ENCODE measurements around the gene MYO1E.

The MYO1E gene

DNA sequence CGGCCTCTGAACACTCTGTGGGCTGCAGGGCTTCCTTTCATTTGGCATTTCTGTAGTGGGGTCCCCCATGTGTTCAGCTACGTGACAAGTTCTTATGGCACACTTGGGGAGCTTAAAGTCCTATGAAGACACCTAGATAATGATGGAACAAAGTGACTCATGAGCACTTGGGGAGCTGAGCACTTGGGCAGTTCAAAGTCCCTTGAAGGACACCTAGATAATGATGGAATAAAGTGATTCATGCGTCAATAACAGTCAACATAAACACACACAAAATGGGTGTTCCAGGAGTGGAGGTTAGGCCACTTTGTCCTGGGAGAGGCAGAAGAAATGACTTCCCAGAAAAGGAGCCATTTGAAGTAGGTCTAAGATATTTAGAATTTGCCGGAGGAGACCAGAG is 99.4 kb downstream of the MYO1E start:
- H3F3A ChIP-seq (ENCODE audit: control insufficient read depth, insufficient read depth): no peaks in the 10 kb centered on the region

DNA sequence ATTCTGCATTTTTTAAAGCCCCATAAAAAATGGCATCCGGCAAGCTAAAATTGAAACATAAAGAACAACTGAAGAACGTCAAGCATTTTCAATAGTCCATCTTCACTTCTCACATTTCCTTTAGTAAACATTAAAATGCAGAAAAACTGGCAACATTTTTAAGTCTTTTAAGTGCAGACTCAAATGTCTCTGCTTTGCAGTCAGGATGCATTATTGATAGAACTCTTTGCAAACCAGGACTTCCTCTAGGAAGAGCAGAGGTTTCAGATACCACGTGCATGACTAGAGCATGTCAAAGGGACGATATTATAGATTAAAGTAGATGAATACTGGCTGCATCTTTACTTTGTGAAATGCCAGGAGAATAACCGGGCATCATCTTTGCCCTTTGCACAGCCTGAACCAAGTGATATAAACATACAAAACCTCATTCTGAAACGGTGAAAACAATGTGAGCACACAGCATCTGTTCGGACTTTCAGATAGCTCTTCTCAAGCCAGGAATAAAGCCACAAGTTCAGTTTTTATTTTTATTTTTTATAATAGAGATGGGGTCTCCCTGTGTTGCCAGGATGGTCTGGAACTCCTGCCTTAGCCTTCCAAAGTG is 101.0 kb downstream of the MYO1E start:
- no peak for TF ChIP-seq EZH2phosphoT487 (IDR thresholded peaks at IDR 0.05; ENCODE audit: borderline replicate concordance, low read length)
- TF ChIP-seq, protein P1, sequence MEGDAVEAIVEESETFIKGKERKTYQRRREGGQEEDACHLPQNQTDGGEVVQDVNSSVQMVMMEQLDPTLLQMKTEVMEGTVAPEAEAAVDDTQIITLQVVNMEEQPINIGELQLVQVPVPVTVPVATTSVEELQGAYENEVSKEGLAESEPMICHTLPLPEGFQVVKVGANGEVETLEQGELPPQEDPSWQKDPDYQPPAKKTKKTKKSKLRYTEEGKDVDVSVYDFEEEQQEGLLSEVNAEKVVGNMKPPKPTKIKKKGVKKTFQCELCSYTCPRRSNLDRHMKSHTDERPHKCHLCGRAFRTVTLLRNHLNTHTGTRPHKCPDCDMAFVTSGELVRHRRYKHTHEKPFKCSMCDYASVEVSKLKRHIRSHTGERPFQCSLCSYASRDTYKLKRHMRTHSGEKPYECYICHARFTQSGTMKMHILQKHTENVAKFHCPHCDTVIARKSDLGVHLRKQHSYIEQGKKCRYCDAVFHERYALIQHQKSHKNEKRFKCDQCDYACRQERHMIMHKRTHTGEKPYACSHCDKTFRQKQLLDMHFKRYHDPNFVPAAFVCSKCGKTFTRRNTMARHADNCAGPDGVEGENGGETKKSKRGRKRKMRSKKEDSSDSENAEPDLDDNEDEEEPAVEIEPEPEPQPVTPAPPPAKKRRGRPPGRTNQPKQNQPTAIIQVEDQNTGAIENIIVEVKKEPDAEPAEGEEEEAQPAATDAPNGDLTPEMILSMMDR (IDR thresholded peaks at IDR 0.05; ENCODE audit: low read depth, low read length, poor library complexity, severe bottlenecking): no peak
- Histone ChIP-seq H3K4me2 (ENCODE audit: low read length) (no peak overlapping the region), H3K9me2 (replicated peaks; ENCODE audit: control insufficient read depth, low read length) (no peaks in the 10 kb centered on the region), H4K20me1 (ENCODE audit: control insufficient read depth, insufficient read depth, low read depth, low read length) (no peaks in the 10 kb centered on the region), H3K4me3 (ENCODE audit: low read length) (no peak overlapping the region), H3K36me3 (ENCODE audit: control insufficient read depth, low read length) (no peaks in the 10 kb centered on the region), H3K79me2 (ENCODE audit: control insufficient read depth, low read length) (peaks cover 18% of the 10 kb centered on the region), H3K27ac (ENCODE audit: low read depth, low read length) (no peak overlapping the region), H3F3A (ENCODE audit: control insufficient read depth, insufficient read depth) (no peaks in the 10 kb centered on the region), H3K4me1 (ENCODE audit: control insufficient read depth, low read length) (peaks cover 9% of the 10 kb centered on the region), H3K9me3 (ENCODE audit: control insufficient read depth, insufficient read depth, low read length) (no peaks in the 10 kb centered on the region), H3K27me3 (ENCODE audit: control insufficient read depth, low read length) (no peaks in the 10 kb centered on the region)

More for the DNA sequence above, 99.4 kb downstream of the MYO1E start:
- H3K4me1 ChIP-seq (ENCODE audit: control insufficient read depth, low read length): peaks cover 9% of the 10 kb centered on the region
- no peak overlapping the region for H3K4me3 ChIP-seq (ENCODE audit: low read length)
- H3K4me2 ChIP-seq (ENCODE audit: low read length): no peak overlapping the region
- H3K79me2 ChIP-seq (ENCODE audit: control insufficient read depth, low read length): peaks cover 24% of the 10 kb centered on the region
- H3K27ac ChIP-seq (ENCODE audit: low read depth, low read length): no peak overlapping the region
- H3K36me3 ChIP-seq (ENCODE audit: control insufficient read depth, low read length): no peaks in the 10 kb centered on the region
- TF ChIP-seq, protein P1 (IDR thresholded peaks at IDR 0.05; ENCODE audit: low read depth, low read length, poor library complexity, severe bottlenecking): no peak
- TF ChIP-seq EZH2phosphoT487 (IDR thresholded peaks at IDR 0.05; ENCODE audit: borderline replicate concordance, low read length): no peak
- no peaks in the 10 kb centered on the region for H3K9me3 ChIP-seq (ENCODE audit: control insufficient read depth, insufficient read depth, low read length)
- H3K9me2 ChIP-seq (replicated peaks; ENCODE audit: control insufficient read depth, low read length): no peaks in the 10 kb centered on the region
- H3K27me3 ChIP-seq (ENCODE audit: control insufficient read depth, low read length): no peaks in the 10 kb centered on the region
- no peaks in the 10 kb centered on the region for H4K20me1 ChIP-seq (ENCODE audit: control insufficient read depth, insufficient read depth, low read depth, low read length)

DNA sequence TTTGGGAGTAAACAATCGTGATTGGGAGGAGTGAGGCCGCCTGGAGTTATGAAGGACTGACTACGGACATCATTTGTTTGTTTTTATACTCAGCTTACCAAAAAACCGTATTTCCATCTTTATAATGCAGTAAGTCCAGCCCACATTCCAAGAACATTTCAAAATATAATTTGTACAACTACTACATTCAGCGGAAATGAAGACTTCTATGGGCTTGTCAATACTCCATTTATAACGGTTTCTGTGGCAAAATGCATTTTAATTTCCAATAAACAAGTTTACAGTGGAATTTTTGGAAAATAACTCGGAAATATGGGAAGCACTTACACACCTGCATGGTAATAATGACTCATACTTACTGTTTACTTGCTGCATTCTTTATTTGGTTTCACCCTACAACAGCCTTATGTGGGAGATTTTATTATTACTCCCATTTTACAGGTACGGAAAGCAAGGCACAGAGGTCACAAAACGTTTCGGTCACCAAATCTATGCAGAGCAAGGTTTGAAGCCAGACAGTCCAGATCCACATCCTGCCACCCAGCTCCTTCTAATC is 103.7 kb downstream of the MYO1E start:
- Histone ChIP-seq H3K9me2 (replicated peaks; ENCODE audit: control insufficient read depth, low read length) (no peaks in the 10 kb centered on the region), H3K9me3 (ENCODE audit: control insufficient read depth, insufficient read depth, low read length) (no peaks in the 10 kb centered on the region), H3K4me2 (ENCODE audit: low read length) (no peak overlapping the region), H3K36me3 (ENCODE audit: control insufficient read depth, low read length) (no peaks in the 10 kb centered on the region), H3K79me2 (ENCODE audit: control insufficient read depth, low read length) (no peaks in the 10 kb centered on the region; the same call in 1 of the 2 replicates), H3K27me3 (ENCODE audit: control insufficient read depth, low read length) (no peaks in the 10 kb centered on the region), H3K27ac (ENCODE audit: low read depth, low read length) (no peak overlapping the region), H3F3A (ENCODE audit: control insufficient read depth, insufficient read depth) (no peaks in the 10 kb centered on the region), H3K4me1 (ENCODE audit: control insufficient read depth, low read length) (peaks cover 16% of the 10 kb centered on the region), H4K20me1 (ENCODE audit: control insufficient read depth, insufficient read depth, low read depth, low read length) (no peaks in the 10 kb centered on the region), H3K4me3 (ENCODE audit: low read length) (no peak overlapping the region)
- TF ChIP-seq, protein P1 (IDR thresholded peaks at IDR 0.05; ENCODE audit: low read depth, low read length, poor library complexity, severe bottlenecking): no peak
- TF ChIP-seq EZH2phosphoT487 (IDR thresholded peaks at IDR 0.05; ENCODE audit: borderline replicate concordance, low read length): no peak
